ENCODE measurements around the gene SIAH1. TPM values are rescaled to one million over a fixed set of nuclear protein-coding genes. Genes with fewer than 3 reads are reported as not detected.

Gene SIAH1, protein sequence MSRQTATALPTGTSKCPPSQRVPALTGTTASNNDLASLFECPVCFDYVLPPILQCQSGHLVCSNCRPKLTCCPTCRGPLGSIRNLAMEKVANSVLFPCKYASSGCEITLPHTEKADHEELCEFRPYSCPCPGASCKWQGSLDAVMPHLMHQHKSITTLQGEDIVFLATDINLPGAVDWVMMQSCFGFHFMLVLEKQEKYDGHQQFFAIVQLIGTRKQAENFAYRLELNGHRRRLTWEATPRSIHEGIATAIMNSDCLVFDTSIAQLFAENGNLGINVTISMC
- total RNA-seq: 10 to 100 TPM; 12.3 to 18.0 TPM

DNA sequence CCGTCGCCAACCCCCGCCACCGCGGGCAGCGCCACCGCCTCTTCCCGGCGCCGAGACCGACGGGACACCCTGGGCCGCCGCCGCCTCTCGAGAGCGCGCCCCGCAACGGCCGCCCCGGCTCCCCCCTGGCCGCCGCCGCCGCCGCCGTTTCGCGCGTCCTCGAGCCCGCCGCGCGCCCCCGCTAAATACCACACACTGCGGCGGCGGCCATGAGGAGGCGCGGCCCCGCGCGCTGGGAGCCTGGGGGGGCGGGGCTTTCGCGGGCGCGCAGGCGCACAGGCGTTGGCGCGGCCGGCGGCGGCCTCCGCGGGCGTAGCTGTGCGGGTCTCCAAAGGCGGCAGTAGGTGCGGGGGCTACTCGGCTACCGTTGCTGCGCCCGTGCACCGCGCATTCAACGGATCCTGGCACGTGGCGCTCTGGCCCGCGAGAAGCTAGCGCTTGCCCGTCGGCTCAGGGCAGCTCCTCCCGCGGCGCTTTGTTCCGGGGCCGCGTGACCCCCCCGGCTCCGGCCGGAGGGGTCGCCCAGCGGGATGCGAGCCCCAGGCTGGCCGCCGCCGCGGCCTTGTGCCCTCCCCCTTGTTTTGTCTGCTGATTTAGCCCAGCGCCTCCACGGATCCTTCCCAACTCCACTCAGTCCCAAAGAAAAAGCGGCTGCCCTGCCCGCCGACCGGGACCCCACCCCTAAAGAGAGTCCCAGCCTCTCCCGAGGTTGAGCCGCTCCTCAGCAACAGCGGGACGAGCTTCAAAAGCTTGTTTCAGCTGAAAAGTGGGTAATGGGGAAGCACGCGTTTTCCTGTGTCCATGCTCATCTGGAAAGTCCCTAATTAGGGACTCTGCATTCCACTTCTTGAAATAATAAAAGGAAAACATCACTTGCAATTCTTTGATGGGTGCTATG lies at the start of gene SIAH1:
SIAH1 (minus strand) TSS at position 161 of the 898 bp plus-strand sequence. CDS start 22,985 bp downstream, outside the sequence.
- no peaks in the 10 kb centered on the region for H3K36me3 ChIP-seq
- peak within 1 kb of the TSS; percentile 93 for H3K4me3 ChIP-seq
- H3K27me3 ChIP-seq: no peaks in the 10 kb centered on the region
- DNase-seq (ENCODE audit: low spot score): peak; percentile 81
- H3K27ac ChIP-seq: peak within 1 kb of the TSS; percentile 98
- H3K4me1 ChIP-seq: peaks cover 0 to 47% of the 10 kb centered on the region in 2 donors
- TF ChIP-seq, protein P1, sequence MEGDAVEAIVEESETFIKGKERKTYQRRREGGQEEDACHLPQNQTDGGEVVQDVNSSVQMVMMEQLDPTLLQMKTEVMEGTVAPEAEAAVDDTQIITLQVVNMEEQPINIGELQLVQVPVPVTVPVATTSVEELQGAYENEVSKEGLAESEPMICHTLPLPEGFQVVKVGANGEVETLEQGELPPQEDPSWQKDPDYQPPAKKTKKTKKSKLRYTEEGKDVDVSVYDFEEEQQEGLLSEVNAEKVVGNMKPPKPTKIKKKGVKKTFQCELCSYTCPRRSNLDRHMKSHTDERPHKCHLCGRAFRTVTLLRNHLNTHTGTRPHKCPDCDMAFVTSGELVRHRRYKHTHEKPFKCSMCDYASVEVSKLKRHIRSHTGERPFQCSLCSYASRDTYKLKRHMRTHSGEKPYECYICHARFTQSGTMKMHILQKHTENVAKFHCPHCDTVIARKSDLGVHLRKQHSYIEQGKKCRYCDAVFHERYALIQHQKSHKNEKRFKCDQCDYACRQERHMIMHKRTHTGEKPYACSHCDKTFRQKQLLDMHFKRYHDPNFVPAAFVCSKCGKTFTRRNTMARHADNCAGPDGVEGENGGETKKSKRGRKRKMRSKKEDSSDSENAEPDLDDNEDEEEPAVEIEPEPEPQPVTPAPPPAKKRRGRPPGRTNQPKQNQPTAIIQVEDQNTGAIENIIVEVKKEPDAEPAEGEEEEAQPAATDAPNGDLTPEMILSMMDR (IDR thresholded peaks at IDR 0.05): no peak
- no peaks in the 10 kb centered on the region for H3K9me3 ChIP-seq

DNA sequence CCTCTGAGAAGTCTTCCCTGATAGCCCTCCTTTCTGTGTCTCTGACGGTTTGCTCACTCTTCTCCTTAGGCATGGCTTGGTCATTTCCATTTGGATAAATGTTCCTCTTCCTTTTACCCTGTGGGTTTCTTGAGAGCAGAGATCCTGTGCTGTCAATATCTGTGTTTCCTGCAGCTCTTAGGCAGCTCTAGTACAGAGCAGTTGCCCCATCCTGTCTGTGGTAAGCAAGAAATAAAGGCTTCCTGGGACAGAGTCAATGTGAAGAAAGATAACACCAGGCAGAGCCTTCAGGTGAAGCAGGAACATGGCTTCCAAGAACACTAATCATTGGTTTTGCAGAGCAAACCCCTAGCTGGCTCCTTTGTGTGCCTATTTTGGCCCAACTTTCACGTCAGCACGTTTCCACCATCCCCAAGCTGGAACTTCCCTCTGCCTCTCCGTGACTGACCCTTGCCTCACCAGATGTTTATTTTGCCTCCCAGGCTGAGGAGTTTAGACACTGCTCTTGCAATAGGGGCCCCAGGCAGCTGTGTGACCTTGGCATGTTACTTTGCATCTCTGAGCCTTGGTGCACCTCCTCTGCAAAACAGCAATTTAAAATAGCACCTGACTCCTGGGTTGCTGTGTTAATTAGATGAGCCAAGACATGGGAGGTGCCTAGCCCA lies 49.6 kb upstream of the SIAH1 start:
- Histone ChIP-seq H3K4me1 (peaks cover 0 to 8% of the 10 kb centered on the region in 2 donors), H3K4me3 (no peak overlapping the region), H3K9me3 (no peaks in the 10 kb centered on the region), H3K27me3 (no peaks in the 10 kb centered on the region), H3K36me3 (no peaks in the 10 kb centered on the region), H3K27ac (no peak overlapping the region)
- DNase-seq (ENCODE audit: low spot score): no peak
- TF ChIP-seq, protein P1 (IDR thresholded peaks at IDR 0.05): no peak

DNA sequence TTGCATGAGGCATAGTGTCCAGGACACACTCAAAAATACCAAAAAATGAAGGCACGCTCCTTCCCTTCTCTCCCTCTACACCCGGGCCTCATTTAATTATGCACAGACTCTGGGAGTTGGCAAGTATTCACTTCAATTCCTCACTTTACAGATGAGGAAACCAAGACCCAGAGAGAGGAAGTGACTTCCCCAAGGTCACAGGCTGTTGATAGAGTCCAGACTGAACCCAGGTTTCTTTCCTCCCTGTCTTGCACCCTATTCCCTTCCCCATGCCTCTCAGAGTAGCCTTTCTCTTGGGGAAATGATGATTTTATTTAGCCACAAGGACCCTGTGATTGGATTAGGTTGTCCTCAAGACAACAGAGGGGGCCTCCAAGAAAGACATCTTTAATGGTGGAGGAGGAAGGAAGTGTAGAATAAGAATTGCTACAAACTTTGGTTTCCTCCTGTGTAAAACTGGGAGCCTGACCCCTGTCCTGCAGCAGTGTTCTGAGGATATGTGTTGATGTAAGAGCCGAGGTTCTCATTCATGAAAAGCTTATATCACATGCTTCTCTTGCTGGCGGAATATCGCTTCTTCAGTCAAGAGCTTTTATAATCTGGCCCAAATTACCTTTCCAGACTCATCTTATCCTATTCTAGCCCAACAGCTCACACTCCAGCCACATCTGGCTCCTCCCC lies 48.8 kb upstream of the SIAH1 start:
- no peaks in the 10 kb centered on the region for H3K36me3 ChIP-seq
- no peaks in the 10 kb centered on the region for H3K9me3 ChIP-seq
- H3K27ac ChIP-seq: no peak overlapping the region
- DNase-seq (ENCODE audit: low spot score): no peak
- H3K4me1 ChIP-seq: peaks cover 0 to 8% of the 10 kb centered on the region in 2 donors
- no peaks in the 10 kb centered on the region for H3K27me3 ChIP-seq
- H3K4me3 ChIP-seq: no peak overlapping the region
- TF ChIP-seq, protein P1 (IDR thresholded peaks at IDR 0.05): no peak

DNA sequence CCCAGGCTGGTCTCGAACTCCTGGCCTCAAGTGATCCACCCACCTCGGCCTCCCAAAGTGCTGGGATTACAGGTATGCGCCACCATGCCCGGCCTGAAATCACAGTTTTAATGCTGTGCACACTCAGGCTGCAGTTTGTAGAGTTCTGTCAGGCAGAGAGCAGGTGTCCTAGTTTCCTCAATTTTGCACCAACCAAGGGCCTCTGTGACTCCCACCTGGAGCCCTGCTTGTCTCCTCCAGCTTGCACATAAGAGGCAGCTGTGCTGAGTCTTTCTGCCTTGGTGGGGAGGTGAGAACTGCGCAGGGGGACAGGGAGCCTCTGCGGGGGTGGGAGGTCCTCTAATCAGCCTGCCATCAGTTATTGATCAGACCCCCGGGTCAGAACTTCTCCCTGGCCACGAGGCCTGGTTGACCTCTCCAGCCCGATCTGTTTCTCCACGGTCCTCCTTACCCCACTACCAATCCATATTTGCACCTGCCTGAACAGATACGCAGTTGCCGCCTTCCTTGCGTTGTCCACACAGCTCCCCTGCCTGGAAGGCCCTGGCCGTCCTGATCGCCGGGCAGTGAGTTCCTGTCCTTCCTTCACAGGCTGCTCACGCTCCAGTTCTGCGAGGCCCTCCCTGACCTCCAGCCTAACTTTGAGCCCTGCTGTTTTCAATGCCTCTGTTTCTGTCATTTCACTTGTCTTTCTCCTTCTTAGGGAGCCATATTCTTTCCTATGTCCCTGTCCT lies 48.1 kb upstream of the SIAH1 start:
- Histone ChIP-seq H3K27me3 (no peaks in the 10 kb centered on the region), H3K9me3 (no peaks in the 10 kb centered on the region), H3K4me1 (peaks cover 0 to 8% of the 10 kb centered on the region in 2 donors), H3K27ac (no peak overlapping the region), H3K4me3 (no peak overlapping the region), H3K36me3 (no peaks in the 10 kb centered on the region)
- DNase-seq (ENCODE audit: low spot score): no peak
- TF ChIP-seq, protein P1 (IDR thresholded peaks at IDR 0.05): no peak

DNA sequence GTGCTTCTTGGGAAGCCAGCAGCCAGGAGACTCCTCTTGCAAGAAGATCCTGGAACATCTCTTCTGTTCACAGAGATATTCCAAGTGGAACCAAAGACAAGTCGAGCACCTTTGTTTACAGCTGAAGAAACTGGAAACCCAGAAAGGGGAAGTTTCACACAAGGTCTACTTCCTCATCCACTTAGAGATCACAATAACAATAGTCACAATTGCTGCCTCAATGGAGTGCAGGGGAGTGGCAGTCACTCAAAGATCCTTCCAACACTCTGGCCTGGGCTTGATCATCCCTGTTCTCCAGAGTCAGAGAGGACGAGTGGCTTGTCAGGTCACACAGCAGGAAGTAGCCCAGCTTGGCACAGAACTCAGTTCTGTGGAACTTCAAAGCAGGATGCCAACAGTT lies 46.9 kb upstream of the SIAH1 start:
- H3K27ac ChIP-seq: no peak overlapping the region
- DNase-seq (ENCODE audit: low spot score): no peak
- H3K36me3 ChIP-seq: no peaks in the 10 kb centered on the region
- TF ChIP-seq, protein P1 (IDR thresholded peaks at IDR 0.05): no peak
- no peak overlapping the region for H3K4me3 ChIP-seq
- no peaks in the 10 kb centered on the region for H3K27me3 ChIP-seq
- H3K9me3 ChIP-seq: no peaks in the 10 kb centered on the region
- peaks cover 0 to 8% of the 10 kb centered on the region in 2 donors for H3K4me1 ChIP-seq

All from right atrium auricular region (tissue), 2 donors.